GM12875 (cell line): Measurements from ENCODE around the gene RSPH4A.
A peak's percentile ranks its signal among the peaks of the same experiment; 100 is the strongest.

Source experiments
- H3K4me3 ChIP-seq: one replicate; pipeline ENCODE4 v1.5.1; 2011; ENCODE audit warnings: low read depth, low read length, control low read depth
- CTCF ChIP-seq: IDR thresholded peaks from 2 replicates; pipeline ENCODE4 v1.5.1; 2011; ENCODE audit warnings: low read depth, mild to moderate bottlenecking, control low read depth, inconsistent platforms, low read length, moderate library complexity, borderline replicate concordance; ENCODE audit not compliant: insufficient read depth

The RSPH4A gene

DNA sequence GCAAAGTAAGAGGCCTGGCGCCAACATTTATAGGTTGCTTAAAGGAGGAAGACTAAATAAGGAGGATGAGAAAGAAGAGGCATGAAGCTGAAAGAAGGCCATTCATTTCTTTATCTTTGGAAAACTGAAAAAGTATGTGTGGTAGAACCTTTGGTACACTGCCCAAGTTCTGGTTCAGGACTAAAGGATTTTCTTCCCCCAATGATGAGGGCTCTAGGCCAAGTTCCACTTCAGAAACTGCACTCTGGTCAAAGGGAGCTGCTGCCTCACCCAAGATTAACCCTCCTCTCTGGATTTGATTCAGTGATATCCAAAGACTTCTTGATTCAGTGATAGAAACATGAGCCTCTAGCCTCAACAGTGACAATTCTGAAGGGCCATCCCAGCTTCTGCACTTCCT lies 59.7 kb downstream of the RSPH4A start:
- no peak for TF ChIP-seq CTCF
- no peak overlapping the region for H3K4me3 ChIP-seq

GRCh38 chr6:116680880-116681672 lies 64.8 kb downstream of the RSPH4A start, which contains the start of gene KPNA5:
Gene KPNA5 (plus strand): TSS chr6:116681211. CDS start chr6:116681335, 124 bp downstream.
- no peak for TF ChIP-seq CTCF
- H3K4me3 ChIP-seq, result peak within 1 kb of the TSS; percentile 58

GRCh38 chr6:116682334-116682712 lies 66.0 kb downstream of the RSPH4A start:
- H3K4me3 ChIP-seq, result peak overlapping the region; percentile 18
- no peak for TF ChIP-seq CTCF
